Measurements from ENCODE around the gene GDF7. TPM values are rescaled to one million over a fixed set of nuclear protein-coding genes. Genes with fewer than 3 reads are reported as not detected.

The GDF7 gene
- total and polyA plus RNA-seq, 2 experiments from 2014 or later, result 0.24 to 0.37 TPM

GRCh38 chr2:20637147-20637546 lies 29.8 kb upstream of the GDF7 start:
- no peak overlapping the region for H3K4me2 ChIP-seq

DNA sequence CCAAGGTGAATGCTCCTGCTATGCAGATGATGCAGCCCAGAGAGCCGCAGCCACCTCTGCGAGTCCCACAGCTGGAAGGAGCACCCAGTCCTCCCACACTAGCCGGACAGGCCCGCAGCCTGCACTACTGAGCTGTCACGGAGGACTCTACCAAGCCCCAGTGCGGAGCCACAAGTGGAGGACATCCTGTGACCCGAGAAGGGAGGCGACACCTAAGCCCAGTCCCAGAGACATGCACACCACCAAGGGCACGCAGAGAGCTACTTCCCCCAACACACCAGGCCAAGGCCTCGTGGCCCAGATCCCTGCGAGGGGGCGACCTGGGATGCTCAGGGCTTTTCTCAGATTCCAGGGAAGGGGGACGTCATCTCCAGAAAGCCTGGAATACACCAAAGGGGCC lies 28.9 kb upstream of the GDF7 start:
- Histone ChIP-seq H3K4me3 (no peak overlapping the region), H4K20me1 (ENCODE audit: insufficient read depth, poor library complexity, severe bottlenecking) (no peaks in the 10 kb centered on the region), H3K79me2 (no peaks in the 10 kb centered on the region), H3K9me2 (replicated peaks; ENCODE audit: insufficient read depth) (no peaks in the 10 kb centered on the region), H3K4me2 (no peak overlapping the region), H3K27ac (no peak overlapping the region), H3K9me3 (ENCODE audit: low read depth) (no peaks in the 10 kb centered on the region), H3K4me1 (ENCODE audit: insufficient read depth) (peaks cover 16% of the 10 kb centered on the region), H3K36me3 (replicated peaks; ENCODE audit: insufficient read depth, low read depth) (no peaks in the 10 kb centered on the region), H3K27me3 (no peaks in the 10 kb centered on the region), H2AFZ (no peak overlapping the region)
- TF ChIP-seq EZH2 (IDR thresholded peaks at IDR 0.05; ENCODE audit: borderline replicate concordance), result no peak
- TF ChIP-seq, protein P1, sequence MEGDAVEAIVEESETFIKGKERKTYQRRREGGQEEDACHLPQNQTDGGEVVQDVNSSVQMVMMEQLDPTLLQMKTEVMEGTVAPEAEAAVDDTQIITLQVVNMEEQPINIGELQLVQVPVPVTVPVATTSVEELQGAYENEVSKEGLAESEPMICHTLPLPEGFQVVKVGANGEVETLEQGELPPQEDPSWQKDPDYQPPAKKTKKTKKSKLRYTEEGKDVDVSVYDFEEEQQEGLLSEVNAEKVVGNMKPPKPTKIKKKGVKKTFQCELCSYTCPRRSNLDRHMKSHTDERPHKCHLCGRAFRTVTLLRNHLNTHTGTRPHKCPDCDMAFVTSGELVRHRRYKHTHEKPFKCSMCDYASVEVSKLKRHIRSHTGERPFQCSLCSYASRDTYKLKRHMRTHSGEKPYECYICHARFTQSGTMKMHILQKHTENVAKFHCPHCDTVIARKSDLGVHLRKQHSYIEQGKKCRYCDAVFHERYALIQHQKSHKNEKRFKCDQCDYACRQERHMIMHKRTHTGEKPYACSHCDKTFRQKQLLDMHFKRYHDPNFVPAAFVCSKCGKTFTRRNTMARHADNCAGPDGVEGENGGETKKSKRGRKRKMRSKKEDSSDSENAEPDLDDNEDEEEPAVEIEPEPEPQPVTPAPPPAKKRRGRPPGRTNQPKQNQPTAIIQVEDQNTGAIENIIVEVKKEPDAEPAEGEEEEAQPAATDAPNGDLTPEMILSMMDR (IDR thresholded peaks at IDR 0.05; ENCODE audit: poor library complexity), result no peak
- TF ChIP-seq EZH2phosphoT487 (IDR thresholded peaks at IDR 0.05; ENCODE audit: low read depth, severe bottlenecking, unreplicated experiment), result no peak
- WGBS (ENCODE audit: low lambda C conversion rate, missing lambda C conversion rate), result 96% methylated on average over 13 of the region's 13 CpGs
- DNase-seq (ENCODE audit: low spot score), result no peak

More at GRCh38 chr2:20637147-20637546, 29.8 kb upstream of the GDF7 start:
- no peaks in the 10 kb centered on the region for H3K9me3 ChIP-seq (ENCODE audit: low read depth)
- H3K4me1 ChIP-seq (ENCODE audit: insufficient read depth), result peaks cover 16% of the 10 kb centered on the region
- H2AFZ ChIP-seq, result no peak overlapping the region
- 83% methylated on average over 12 of the region's 13 CpGs for WGBS (ENCODE audit: low lambda C conversion rate, missing lambda C conversion rate)
- no peak overlapping the region for H3K27ac ChIP-seq
- no peak for TF ChIP-seq EZH2 (IDR thresholded peaks at IDR 0.05; ENCODE audit: borderline replicate concordance)
- no peak for TF ChIP-seq EZH2phosphoT487 (IDR thresholded peaks at IDR 0.05; ENCODE audit: low read depth, severe bottlenecking, unreplicated experiment)
- TF ChIP-seq, protein P1 (IDR thresholded peaks at IDR 0.05; ENCODE audit: poor library complexity), result no peak
- no peaks in the 10 kb centered on the region for H3K36me3 ChIP-seq (replicated peaks; ENCODE audit: insufficient read depth, low read depth)
- no peaks in the 10 kb centered on the region for H3K9me2 ChIP-seq (replicated peaks; ENCODE audit: insufficient read depth)
- H3K4me3 ChIP-seq, result no peak overlapping the region
- no peaks in the 10 kb centered on the region for H3K79me2 ChIP-seq
- no peaks in the 10 kb centered on the region for H4K20me1 ChIP-seq (ENCODE audit: insufficient read depth, poor library complexity, severe bottlenecking)
- no peaks in the 10 kb centered on the region for H3K27me3 ChIP-seq
- no peak for DNase-seq (ENCODE audit: low spot score)

DNA sequence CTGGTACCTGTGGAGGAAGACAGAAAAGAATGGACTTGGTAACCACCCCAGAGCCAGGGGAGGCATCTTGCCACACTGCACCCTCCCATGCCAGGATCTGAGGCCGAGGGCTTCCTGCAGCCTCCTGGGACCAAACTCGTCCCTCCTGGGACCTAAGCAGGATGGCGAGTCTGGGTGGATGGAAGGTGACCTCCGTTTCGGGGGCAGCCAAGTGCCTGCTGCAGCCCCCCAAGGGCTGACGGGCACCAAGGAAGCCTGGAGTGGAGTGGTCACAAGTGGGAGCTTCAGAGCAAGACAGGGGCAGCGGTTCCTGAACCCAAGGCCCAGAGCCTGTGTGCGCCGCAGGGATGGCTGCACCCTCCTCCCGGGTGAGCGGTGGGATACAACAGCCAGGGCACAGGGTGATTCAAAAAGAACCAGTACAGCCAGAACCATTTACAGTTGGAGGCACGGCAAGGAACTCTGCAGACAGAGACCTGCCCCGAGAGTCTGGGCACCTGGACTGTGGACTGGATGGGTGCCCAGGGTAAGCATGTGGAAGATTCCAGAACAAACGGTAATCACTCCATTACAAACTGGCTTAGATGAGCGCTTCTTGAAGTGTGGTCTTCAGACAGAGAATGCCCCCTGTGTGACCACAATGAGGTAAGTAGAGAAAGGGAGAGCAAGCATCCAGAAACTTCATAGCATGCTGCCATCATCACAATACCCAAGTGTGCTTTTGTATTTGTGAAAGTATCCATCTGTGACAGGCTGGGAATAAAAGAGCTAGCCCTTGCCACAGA lies 28.1 kb upstream of the GDF7 start:
- Histone ChIP-seq H3K4me2 (no peak overlapping the region), H2AFZ (no peak overlapping the region), H3K27me3 (no peaks in the 10 kb centered on the region), H3K9me2 (replicated peaks; ENCODE audit: insufficient read depth) (no peaks in the 10 kb centered on the region), H3K36me3 (replicated peaks; ENCODE audit: insufficient read depth, low read depth) (no peaks in the 10 kb centered on the region), H3K4me1 (ENCODE audit: insufficient read depth) (peaks cover 16% of the 10 kb centered on the region), H4K20me1 (ENCODE audit: insufficient read depth, poor library complexity, severe bottlenecking) (no peaks in the 10 kb centered on the region), H3K79me2 (no peaks in the 10 kb centered on the region), H3K27ac (no peak overlapping the region), H3K9me3 (ENCODE audit: low read depth) (no peaks in the 10 kb centered on the region), H3K4me3 (no peak overlapping the region)
- no peak for DNase-seq (ENCODE audit: low spot score)
- no peak for TF ChIP-seq EZH2phosphoT487 (IDR thresholded peaks at IDR 0.05; ENCODE audit: low read depth, severe bottlenecking, unreplicated experiment)
- TF ChIP-seq, protein P1 (IDR thresholded peaks at IDR 0.05; ENCODE audit: poor library complexity), result no peak
- no peak for TF ChIP-seq EZH2 (IDR thresholded peaks at IDR 0.05; ENCODE audit: borderline replicate concordance)
- WGBS (ENCODE audit: low lambda C conversion rate, missing lambda C conversion rate), result 97% methylated on average over 15 of the region's 15 CpGs

Data from hepatocyte (in vitro differentiated cells).